ENCODE measurements around the gene WNT9B.

Gene WNT9B

DNA sequence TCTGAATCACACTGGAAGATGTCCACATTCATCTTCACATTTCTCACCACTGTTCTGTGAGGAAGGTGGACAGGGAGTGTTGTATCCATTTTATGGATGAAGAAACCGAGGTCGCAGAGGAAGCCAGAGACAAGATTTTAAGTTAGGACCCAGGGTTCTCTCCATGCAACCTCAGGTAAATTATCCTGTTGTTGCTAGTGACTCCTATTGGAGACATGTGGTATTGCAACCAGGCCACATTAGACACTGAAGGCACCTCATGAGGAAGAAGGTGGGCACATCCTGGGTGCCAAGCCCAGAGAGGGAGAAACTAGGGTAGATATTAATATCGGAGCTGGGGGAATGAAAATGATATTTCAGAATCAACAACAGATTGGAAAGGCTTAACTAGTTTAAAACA, 8.5 kb upstream of the WNT9B start:
- in situ Hi-C loops (cut with HindIII; ENCODE audit: low pct_ligation_motif_present, low sequenced_read_pairs) = no loop called here
- peaks cover 13% of the 10 kb centered on the region for H3K27me3 ChIP-seq (replicated peaks)
- TF ChIP-seq, protein P1, sequence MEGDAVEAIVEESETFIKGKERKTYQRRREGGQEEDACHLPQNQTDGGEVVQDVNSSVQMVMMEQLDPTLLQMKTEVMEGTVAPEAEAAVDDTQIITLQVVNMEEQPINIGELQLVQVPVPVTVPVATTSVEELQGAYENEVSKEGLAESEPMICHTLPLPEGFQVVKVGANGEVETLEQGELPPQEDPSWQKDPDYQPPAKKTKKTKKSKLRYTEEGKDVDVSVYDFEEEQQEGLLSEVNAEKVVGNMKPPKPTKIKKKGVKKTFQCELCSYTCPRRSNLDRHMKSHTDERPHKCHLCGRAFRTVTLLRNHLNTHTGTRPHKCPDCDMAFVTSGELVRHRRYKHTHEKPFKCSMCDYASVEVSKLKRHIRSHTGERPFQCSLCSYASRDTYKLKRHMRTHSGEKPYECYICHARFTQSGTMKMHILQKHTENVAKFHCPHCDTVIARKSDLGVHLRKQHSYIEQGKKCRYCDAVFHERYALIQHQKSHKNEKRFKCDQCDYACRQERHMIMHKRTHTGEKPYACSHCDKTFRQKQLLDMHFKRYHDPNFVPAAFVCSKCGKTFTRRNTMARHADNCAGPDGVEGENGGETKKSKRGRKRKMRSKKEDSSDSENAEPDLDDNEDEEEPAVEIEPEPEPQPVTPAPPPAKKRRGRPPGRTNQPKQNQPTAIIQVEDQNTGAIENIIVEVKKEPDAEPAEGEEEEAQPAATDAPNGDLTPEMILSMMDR (IDR thresholded peaks at IDR 0.05; ENCODE audit: low read depth, low read length, missing control alignments) = peak; percentile 73
- no peak for DNase-seq
- H3K36me3 ChIP-seq (replicated peaks) = no peaks in the 10 kb centered on the region
- H3K4me3 ChIP-seq (ENCODE audit: low read depth, low read length) = no peak overlapping the region
- no peak overlapping the region for H3K27ac ChIP-seq

DNA sequence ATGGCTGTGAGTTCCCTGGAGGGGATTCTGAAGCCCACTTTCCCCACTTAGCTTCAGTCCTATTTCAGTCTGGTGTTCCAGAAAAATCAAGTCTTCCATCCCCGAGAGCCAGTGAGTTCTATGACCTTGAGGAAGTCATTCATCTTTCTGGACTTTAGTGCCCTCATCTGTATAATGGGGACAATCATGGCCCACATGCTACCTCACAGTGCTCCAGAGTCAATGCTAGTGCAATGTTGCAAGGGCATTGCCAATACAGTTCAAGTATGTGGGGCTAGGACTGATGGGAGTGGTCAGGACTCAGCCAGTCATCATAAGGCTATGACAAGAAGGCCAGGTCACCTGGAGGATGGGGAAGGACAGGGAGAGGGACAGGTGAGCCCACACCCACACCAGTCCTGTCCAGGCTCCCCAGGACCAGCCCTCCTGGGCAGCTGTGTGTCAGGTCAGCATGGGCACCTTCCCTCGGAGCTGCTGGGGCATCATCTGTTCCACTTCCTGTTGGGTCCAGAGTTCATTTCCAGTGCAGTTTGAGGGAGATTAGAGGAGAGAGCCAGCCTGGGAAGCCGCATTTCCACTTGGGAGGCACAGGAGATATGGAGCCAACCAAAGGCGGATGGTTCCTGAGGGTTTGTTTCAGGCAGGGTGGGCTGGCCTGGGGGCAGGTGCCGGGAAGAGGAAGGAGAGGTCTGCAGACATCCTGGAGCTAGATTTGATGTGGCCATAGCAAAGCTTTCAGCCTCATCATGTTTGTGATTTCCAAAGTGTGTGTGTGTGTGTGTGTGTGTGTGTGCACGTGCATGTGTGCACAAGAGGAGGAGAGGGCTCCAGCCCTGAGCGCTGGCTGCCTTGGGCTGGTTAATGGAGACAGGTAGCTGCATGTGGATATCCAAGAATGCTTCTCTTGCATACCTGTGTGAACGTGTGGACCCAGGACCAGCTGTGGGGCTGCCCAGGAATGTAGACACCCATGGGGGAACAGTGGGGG, 3.9 kb upstream of the WNT9B start:
- Histone ChIP-seq H3K27me3 (replicated peaks) (peaks cover 24% of the 10 kb centered on the region), H3K4me3 (ENCODE audit: low read depth, low read length) (no peak overlapping the region), H3K36me3 (replicated peaks) (no peaks in the 10 kb centered on the region), H3K27ac (no peak overlapping the region)
- TF ChIP-seq, protein P1 (IDR thresholded peaks at IDR 0.05; ENCODE audit: low read depth, low read length, missing control alignments) = no peak
- in situ Hi-C loops (cut with HindIII; ENCODE audit: low pct_ligation_motif_present, low sequenced_read_pairs) = no loop called here
- DNase-seq = no peak

DNA sequence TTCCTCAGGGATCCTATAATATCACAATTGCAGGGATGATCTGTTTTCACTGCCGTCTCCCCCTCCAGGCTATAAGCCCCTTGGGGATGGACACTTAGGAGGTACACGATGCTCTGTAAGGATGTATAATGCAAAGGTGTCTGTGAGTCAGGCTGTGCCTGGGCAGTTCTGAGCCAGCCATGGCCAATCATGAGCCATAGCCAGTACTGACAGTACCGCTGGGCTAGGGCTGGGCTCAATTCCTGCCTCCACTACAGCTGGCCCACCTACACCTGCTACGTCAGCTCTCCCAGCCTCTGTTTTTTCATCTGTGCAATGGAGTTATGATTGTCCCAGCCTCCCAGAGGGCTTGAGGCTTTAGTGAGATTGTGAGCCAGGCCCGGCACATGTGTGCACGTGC, 2.8 kb upstream of the WNT9B start:
- DNase-seq = no peak
- no peaks in the 10 kb centered on the region for H3K36me3 ChIP-seq (replicated peaks)
- TF ChIP-seq, protein P1 (IDR thresholded peaks at IDR 0.05; ENCODE audit: low read depth, low read length, missing control alignments) = no peak
- H3K27me3 ChIP-seq (replicated peaks) = peaks cover 26% of the 10 kb centered on the region
- no peak overlapping the region for H3K27ac ChIP-seq
- no peak overlapping the region for H3K4me3 ChIP-seq (ENCODE audit: low read depth, low read length)
- in situ Hi-C loops (cut with HindIII; ENCODE audit: low pct_ligation_motif_present, low sequenced_read_pairs) = no loop called here

DNA sequence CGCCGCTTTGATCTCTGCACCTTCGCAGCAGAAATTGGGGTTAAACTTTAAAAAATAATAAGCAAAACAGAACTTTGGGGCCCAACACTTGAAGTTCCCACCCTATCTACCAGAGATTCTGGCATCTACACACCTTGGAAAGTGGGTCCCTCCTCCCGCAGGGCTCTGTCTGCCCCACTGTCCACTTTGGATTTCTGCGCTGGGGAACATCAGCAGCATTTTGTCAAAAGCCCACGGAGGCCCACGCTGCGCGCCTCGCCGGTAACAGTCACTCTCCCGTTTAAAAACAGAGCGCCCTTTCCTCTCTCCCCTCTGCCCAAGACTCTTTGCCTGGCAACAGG, 725 bp upstream of the WNT9B start:
- in situ Hi-C loops (cut with HindIII; ENCODE audit: low pct_ligation_motif_present, low sequenced_read_pairs) = no loop called here
- Histone ChIP-seq H3K27me3 (replicated peaks) (peaks cover 26% of the 10 kb centered on the region), H3K4me3 (ENCODE audit: low read depth, low read length) (no peak overlapping the region), H3K27ac (no peak overlapping the region), H3K36me3 (replicated peaks) (no peaks in the 10 kb centered on the region)
- TF ChIP-seq, protein P1 (IDR thresholded peaks at IDR 0.05; ENCODE audit: low read depth, low read length, missing control alignments) = no peak
- DNase-seq = no peak

DNA sequence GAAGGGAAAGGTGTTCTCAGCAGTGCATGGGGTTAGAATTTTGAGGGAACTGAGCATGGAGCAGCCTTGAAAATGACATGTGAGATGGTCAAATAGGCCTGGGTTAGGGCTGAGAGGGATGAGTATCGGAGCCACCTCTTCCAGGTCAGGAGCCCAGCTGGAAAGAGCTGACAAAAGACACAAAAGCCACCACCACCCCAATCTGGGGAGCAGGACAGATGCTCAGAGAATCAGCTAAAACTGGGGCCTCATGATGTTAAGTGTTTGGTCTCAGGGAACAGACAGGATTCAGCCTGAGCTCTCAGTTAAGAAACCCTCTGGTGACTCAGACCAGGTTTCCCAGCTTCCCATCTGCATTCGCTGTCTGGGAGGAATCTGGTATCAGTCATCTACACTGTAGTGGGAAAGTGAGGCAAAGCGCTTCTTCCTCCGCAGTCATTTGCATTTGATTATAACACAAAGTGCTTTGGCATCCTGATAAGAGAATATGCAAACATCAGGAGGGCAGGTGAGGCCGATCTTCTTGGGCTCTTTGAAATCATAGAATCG, 2.6 kb downstream of the WNT9B start:
- Histone ChIP-seq H3K36me3 (replicated peaks) (no peaks in the 10 kb centered on the region), H3K27ac (no peak overlapping the region), H3K27me3 (replicated peaks) (peaks cover 26% of the 10 kb centered on the region), H3K4me3 (ENCODE audit: low read depth, low read length) (no peak overlapping the region)
- in situ Hi-C loops (cut with HindIII; ENCODE audit: low pct_ligation_motif_present, low sequenced_read_pairs) = no loop called here
- TF ChIP-seq, protein P1 (IDR thresholded peaks at IDR 0.05; ENCODE audit: low read depth, low read length, missing control alignments) = no peak
- DNase-seq = peak; percentile 11
